Thyroid gland (tissue), 4 donors: ENCODE data around the gene FOXK1.
"Not testable (repeated sequence)": the region's sequence is repeated elsewhere in the genome, so short reads cannot be mapped to it uniquely, and the experiment has no call there.

ENCODE experiments used
- POLR2A ChIP-seq, 2 donors: fragments of 450-650 bp; IDR thresholded peaks; one replicate each; pipeline ENCODE4 v1.6.1; 2017; ENCODE audit warnings: antibody characterized with exemption in 2 of 2, mild to moderate bottlenecking in 2 of 2, moderate library complexity in 1 of 2
- TF ChIP-seq, protein P1 (sequence below), 6 experiments: fragments of 200-600 bp in 3 of 6; fragments of 450-650 bp in 3 of 6; sonication (generic) in 3 of 6; IDR thresholded peaks; one replicate each; pipeline ENCODE4 v1.5.1; 2016 to 2019; ENCODE audit warnings: antibody characterized with exemption in 6 of 6, mild to moderate bottlenecking in 2 of 6, inconsistent platforms in 1 of 6, moderate library complexity in 1 of 6

DNA sequence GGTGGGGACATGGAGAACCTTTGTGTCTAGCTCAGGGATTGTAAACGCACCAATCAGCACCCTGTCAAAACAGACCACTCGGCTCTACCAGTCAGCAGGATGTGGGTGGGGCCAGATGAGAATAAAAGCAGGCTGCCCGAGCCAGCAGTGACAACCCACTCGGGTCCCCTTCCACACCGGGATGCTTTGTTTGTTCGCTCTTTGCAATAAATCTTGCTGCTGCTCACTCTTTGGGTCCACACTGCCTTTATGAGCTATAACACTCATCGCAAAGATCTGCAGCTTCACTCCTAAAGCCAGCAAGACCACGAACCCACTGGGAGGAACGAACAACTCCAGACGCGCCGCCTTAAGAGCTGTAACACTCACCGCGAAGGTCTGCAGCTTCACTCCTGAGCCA, 112.1 kb downstream of the FOXK1 start:
- TF ChIP-seq, protein P1, sequence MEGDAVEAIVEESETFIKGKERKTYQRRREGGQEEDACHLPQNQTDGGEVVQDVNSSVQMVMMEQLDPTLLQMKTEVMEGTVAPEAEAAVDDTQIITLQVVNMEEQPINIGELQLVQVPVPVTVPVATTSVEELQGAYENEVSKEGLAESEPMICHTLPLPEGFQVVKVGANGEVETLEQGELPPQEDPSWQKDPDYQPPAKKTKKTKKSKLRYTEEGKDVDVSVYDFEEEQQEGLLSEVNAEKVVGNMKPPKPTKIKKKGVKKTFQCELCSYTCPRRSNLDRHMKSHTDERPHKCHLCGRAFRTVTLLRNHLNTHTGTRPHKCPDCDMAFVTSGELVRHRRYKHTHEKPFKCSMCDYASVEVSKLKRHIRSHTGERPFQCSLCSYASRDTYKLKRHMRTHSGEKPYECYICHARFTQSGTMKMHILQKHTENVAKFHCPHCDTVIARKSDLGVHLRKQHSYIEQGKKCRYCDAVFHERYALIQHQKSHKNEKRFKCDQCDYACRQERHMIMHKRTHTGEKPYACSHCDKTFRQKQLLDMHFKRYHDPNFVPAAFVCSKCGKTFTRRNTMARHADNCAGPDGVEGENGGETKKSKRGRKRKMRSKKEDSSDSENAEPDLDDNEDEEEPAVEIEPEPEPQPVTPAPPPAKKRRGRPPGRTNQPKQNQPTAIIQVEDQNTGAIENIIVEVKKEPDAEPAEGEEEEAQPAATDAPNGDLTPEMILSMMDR (IDR thresholded peaks at IDR 0.05): not testable (repeated sequence)
- TF ChIP-seq POLR2A (IDR thresholded peaks at IDR 0.05): not testable (repeated sequence)
